BLaER1 (cell line): Measurements from ENCODE around the gene SURF4.
"Not testable (repeated sequence)": the region's sequence is repeated elsewhere in the genome, so short reads cannot be mapped to it uniquely, and the experiment has no call there.

ENCODE experiments used
- H3K27ac ChIP-seq: shearing (Covaris generic); formaldehyde crosslinking; 2 replicates; pipeline ENCODE4 v1.8.1; 2022
- H3K27me3 ChIP-seq: shearing (Covaris generic); formaldehyde crosslinking; 2 replicates; pipeline ENCODE4 v1.8.1; 2022
- H3K36me3 ChIP-seq: shearing (Covaris generic); formaldehyde crosslinking; 2 replicates; pipeline ENCODE4 v1.8.1; 2022
- H3K4me1 ChIP-seq: shearing (Covaris generic); formaldehyde crosslinking; 2 replicates; pipeline ENCODE4 v1.8.1; 2022
- H3K4me2 ChIP-seq: shearing (Covaris generic); formaldehyde crosslinking; 2 replicates; pipeline ENCODE4 v1.8.1; 2022
- H3K4me3 ChIP-seq: shearing (Covaris generic); formaldehyde crosslinking; 2 replicates; pipeline ENCODE4 v1.8.1; 2022
- H3K9ac ChIP-seq: shearing (Covaris generic); formaldehyde crosslinking; 2 replicates; pipeline ENCODE4 v1.8.1; 2022
- H3K9me3 ChIP-seq: shearing (Covaris generic); formaldehyde crosslinking; 2 replicates; pipeline ENCODE4 v1.8.1; 2022
- H4K20me1 ChIP-seq: shearing (Covaris generic); formaldehyde crosslinking; 2 replicates; pipeline ENCODE4 v1.8.1; 2022
- Cebpa-rat ChIP-seq: shearing (Covaris generic); IDR thresholded peaks from 2 replicates; pipeline ENCODE4 v1.8.1; 2022

The SURF4 gene

GRCh38 chr9:133397895-133398294, 22.0 kb upstream of the SURF4 start:
- Histone ChIP-seq H3K9me3 (no peaks in the 10 kb centered on the region), H3K4me1 (peaks cover 17% of the 10 kb centered on the region; the same call in 1 of the 2 replicates), H3K4me3 (no peak overlapping the region), H3K27me3 (no peaks in the 10 kb centered on the region), H3K27ac (no peak overlapping the region), H3K36me3 (peaks cover 28% of the 10 kb centered on the region), H3K4me2 (no peak overlapping the region), H4K20me1 (peaks cover 16% of the 10 kb centered on the region; the same call in 1 of the 2 replicates), H3K9ac (no peak overlapping the region)
- no peak for TF ChIP-seq Cebpa-rat

- Histone ChIP-seq H3K9me3 (no peaks in the 10 kb centered on the region), H3K9ac (no peak overlapping the region), H3K4me3 (no peak overlapping the region), H3K27ac (no peak overlapping the region), H3K27me3 (no peaks in the 10 kb centered on the region), H3K4me2 (no peak overlapping the region), H4K20me1 (peaks cover 11% of the 10 kb centered on the region; the same call in 1 of the 2 replicates), H3K36me3 (peaks cover 22% of the 10 kb centered on the region), H3K4me1 (peaks cover 17% of the 10 kb centered on the region; the same call in 1 of the 2 replicates)
- no peak for TF ChIP-seq Cebpa-rat
These were observed 21.5 kb upstream of the SURF4 start for GRCh38 chr9:133397370-133397769.

- peaks cover 17% of the 10 kb centered on the region; the same call in 1 of the 2 replicates for H3K4me1 ChIP-seq
- no peaks in the 10 kb centered on the region for H3K27me3 ChIP-seq
- TF ChIP-seq Cebpa-rat = no peak
- no peak overlapping the region for H3K9ac ChIP-seq
- no peak overlapping the region for H3K27ac ChIP-seq
- no peaks in the 10 kb centered on the region; the same call in 1 of the 2 replicates for H3K9me3 ChIP-seq
- no peak overlapping the region for H3K4me3 ChIP-seq
- H3K4me2 ChIP-seq = no peak overlapping the region
- H3K36me3 ChIP-seq = peaks cover 18% of the 10 kb centered on the region
- 0 out of 2 replicates have a peak, but pooled peaks cover 7% of the 10 kb centered on the region for H4K20me1 ChIP-seq
These were observed 21.1 kb upstream of the SURF4 start for GRCh38 chr9:133396952-133397351.

GRCh38 chr9:133394687-133395271, 18.9 kb upstream of the SURF4 start:
- H3K4me1 ChIP-seq = peaks cover 17% of the 10 kb centered on the region; the same call in 1 of the 2 replicates
- H3K27me3 ChIP-seq = no peaks in the 10 kb centered on the region
- no peaks in the 10 kb centered on the region; the same call in 1 of the 2 replicates for H3K36me3 ChIP-seq
- no peak for TF ChIP-seq Cebpa-rat
- H4K20me1 ChIP-seq = no peaks in the 10 kb centered on the region
- H3K27ac ChIP-seq = no peak overlapping the region
- no peak overlapping the region for H3K4me2 ChIP-seq
- peaks cover 5% of the 10 kb centered on the region; the same call in 1 of the 2 replicates for H3K9me3 ChIP-seq
- no peak overlapping the region for H3K4me3 ChIP-seq
- no peak overlapping the region for H3K9ac ChIP-seq

GRCh38 chr9:133393399-133393798, 17.5 kb upstream of the SURF4 start:
- Histone ChIP-seq H4K20me1 (no peaks in the 10 kb centered on the region), H3K36me3 (no peaks in the 10 kb centered on the region), H3K27ac (no peak overlapping the region), H3K4me2 (no peak overlapping the region), H3K27me3 (no peaks in the 10 kb centered on the region), H3K4me1 (peaks cover 17% of the 10 kb centered on the region; the same call in 1 of the 2 replicates), H3K4me3 (no peak overlapping the region), H3K9ac (no peak overlapping the region), H3K9me3 (peaks cover 5% of the 10 kb centered on the region; the same call in 1 of the 2 replicates)
- no peak for TF ChIP-seq Cebpa-rat

- H3K4me1 ChIP-seq = peaks cover 11% of the 10 kb centered on the region; the same call in 1 of the 2 replicates
- H3K9me3 ChIP-seq, H3K4me3 ChIP-seq, H3K4me2 ChIP-seq, H3K9ac ChIP-seq, H3K36me3 ChIP-seq, H3K27ac ChIP-seq, H4K20me1 ChIP-seq, H3K27me3 ChIP-seq: not testable (repeated sequence)
These were observed 16.4 kb upstream of the SURF4 start for GRCh38 chr9:133392308-133392707.

- not testable (repeated sequence) for H3K9ac ChIP-seq, H3K27me3 ChIP-seq, H3K4me3 ChIP-seq, H3K27ac ChIP-seq, H3K36me3 ChIP-seq, H3K9me3 ChIP-seq, H3K4me2 ChIP-seq, H3K4me1 ChIP-seq, H4K20me1 ChIP-seq
These were observed 15.6 kb upstream of the SURF4 start for GRCh38 chr9:133391449-133391848.

- Histone ChIP-seq H3K27me3 (no peaks in the 10 kb centered on the region), H3K4me1 (no peaks in the 10 kb centered on the region), H3K36me3 (no peaks in the 10 kb centered on the region), H3K9me3 (peaks cover 5% of the 10 kb centered on the region; the same call in 1 of the 2 replicates), H3K27ac (no peak overlapping the region), H3K4me3 (no peak overlapping the region), H3K4me2 (no peak overlapping the region), H4K20me1 (no peaks in the 10 kb centered on the region), H3K9ac (no peak overlapping the region)
- no peak for TF ChIP-seq Cebpa-rat
These were observed 14.9 kb upstream of the SURF4 start for GRCh38 chr9:133390713-133391112.

GRCh38 chr9:133389562-133389961, 13.7 kb upstream of the SURF4 start:
- no peaks in the 10 kb centered on the region for H3K36me3 ChIP-seq
- H3K27ac ChIP-seq = no peak overlapping the region
- H3K9me3 ChIP-seq = peaks cover 5% of the 10 kb centered on the region; the same call in 1 of the 2 replicates
- no peak overlapping the region for H3K4me3 ChIP-seq
- no peak overlapping the region for H3K4me2 ChIP-seq
- no peak for TF ChIP-seq Cebpa-rat
- no peaks in the 10 kb centered on the region for H3K4me1 ChIP-seq
- no peak overlapping the region for H3K9ac ChIP-seq
- H4K20me1 ChIP-seq = no peaks in the 10 kb centered on the region
- no peaks in the 10 kb centered on the region for H3K27me3 ChIP-seq

GRCh38 chr9:133389025-133389557, 13.2 kb upstream of the SURF4 start:
- Histone ChIP-seq H3K4me2 (no peak overlapping the region), H4K20me1 (no peaks in the 10 kb centered on the region), H3K4me3 (no peak overlapping the region), H3K4me1 (no peaks in the 10 kb centered on the region), H3K9ac (no peak overlapping the region), H3K36me3 (no peaks in the 10 kb centered on the region), H3K9me3 (peaks cover 5% of the 10 kb centered on the region; the same call in 1 of the 2 replicates), H3K27ac (no peak overlapping the region), H3K27me3 (no peaks in the 10 kb centered on the region)
- TF ChIP-seq Cebpa-rat = no peak
